HepG2 (cell line): ENCODE data around the gene IGSF11.

Source experiments
- CREB3 ChIP-seq: sonication (generic); formaldehyde crosslinking; IDR thresholded peaks from 2 replicates; pipeline ENCODE4 v1.5.0; 2020; ENCODE audit warnings: missing genetic modification reagents
- CTCF ChIP-seq: sonication (generic); formaldehyde crosslinking; IDR thresholded peaks from 2 replicates; pipeline ENCODE4 v1.5.0; 2020; ENCODE audit warnings: mild to moderate bottlenecking, missing genetic modification reagents, moderate library complexity
- EZH2 ChIP-seq: conservative IDR thresholded peaks from 2 replicates; pipeline ENCODE4 v1.6.1; 2012; ENCODE audit warnings: mild to moderate bottlenecking, low read depth, low read length, moderate library complexity
- MAX ChIP-seq: IDR thresholded peaks from 2 replicates; pipeline ENCODE4 v1.6.1; 2012; ENCODE audit warnings: inconsistent platforms
- NR2F2 ChIP-seq: IDR thresholded peaks from 2 replicates; pipeline ENCODE4 v1.6.1; 2012; ENCODE audit warnings: low read depth, inconsistent platforms, borderline replicate concordance
- SAP130 ChIP-seq: IDR thresholded peaks from 2 replicates; pipeline ENCODE4 v1.6.1; 2016; ENCODE audit warnings: low read depth
- SP1 ChIP-seq, 2 experiments: fragments of 450-650 bp in 1 of 2; sonication (generic) in 1 of 2; formaldehyde crosslinking in 1 of 2; IDR thresholded peaks; 2 replicates each; pipeline versions ENCODE4 v1.4.0 to v1.6.1; 2016 to 2020; ENCODE audit warnings: missing genetic modification reagents in 1 of 2
- ZBTB26 ChIP-seq: IDR thresholded peaks from 2 replicates; pipeline ENCODE4 v1.6.1; 2016; ENCODE audit warnings: missing compliant biosample characterization, missing genetic modification reagents, borderline replicate concordance
- ZNF280D ChIP-seq: sonication (generic); formaldehyde crosslinking; IDR thresholded peaks from 2 replicates; pipeline ENCODE4 v1.5.1; 2020; ENCODE audit warnings: mild to moderate bottlenecking, missing genetic modification reagents
- ZNF33B ChIP-seq: sonication (generic); formaldehyde crosslinking; IDR thresholded peaks from 2 replicates; pipeline ENCODE4 v1.5.1; 2020; ENCODE audit warnings: mild to moderate bottlenecking, missing genetic modification reagents
- ZNF878 ChIP-seq: sonication (generic); formaldehyde crosslinking; IDR thresholded peaks from 2 replicates; pipeline ENCODE4 v1.8.1; 2023; ENCODE audit warnings: mild to moderate bottlenecking, missing genetic modification reagents, moderate library complexity

- TF ChIP-seq SAP130 (CRISPR knock-in tag) (no peak), MAX (no peak), SP1 (IDR thresholded peaks at IDR 0.05) (no peak), SP1 (CRISPR knock-in tag; IDR thresholded peaks at IDR 0.05) (no peak), ZNF33B (CRISPR knock-in tag) (no peak), ZBTB26 (CRISPR knock-in tag) (no peak), CTCF (no peak), ZNF878 (CRISPR knock-in tag) (no peak), NR2F2 (no peak), EZH2 (no peak), CREB3 (CRISPR knock-in tag) (no peak), ZNF280D (no peak)
Observed at GRCh38 chr3:119013951-119014350, 20.7 kb downstream of the IGSF11 start.
